Measurements from ENCODE around the gene SSNA1. TPM values are rescaled to one million over a fixed set of nuclear protein-coding genes. Genes with fewer than 3 reads are reported as not detected.

The SSNA1 gene
- total and polyA plus RNA-seq, 8 donors = 28.1 to 154 (median 122) TPM

GRCh38 chr9:137156567-137157375, 31.7 kb upstream of the SSNA1 start:
- H3K4me3 ChIP-seq = peak overlapping the region in 3 of 4 donors; percentile 14 to 37 (median 20)
- peak; percentile 46 to 54 for DNase-seq
- intact Hi-C loops (cut with DNase I; ENCODE audit: low total_unique reads) = no loop called here
- H3K36me3 ChIP-seq = no peaks in the 10 kb centered on the region
- TF ChIP-seq POLR2AphosphoS5 (IDR thresholded peaks at IDR 0.05) = no peak
- TF ChIP-seq CTCF (IDR thresholded peaks at IDR 0.05) = no peak
- no peak for TF ChIP-seq EP300 (IDR thresholded peaks at IDR 0.05)
- no peak for TF ChIP-seq POLR2A (IDR thresholded peaks at IDR 0.05)
- H3K9me3 ChIP-seq = no peaks in the 10 kb centered on the region
- WGBS, 5 donors = 1 to 5% (median 4%) methylated on average over 36 to 65 of the region's 65 CpGs
- H3K27me3 ChIP-seq = peaks cover 23 to 83% (median 67%) of the 10 kb centered on the region in 3 donors
- no peak overlapping the region for H3K27ac ChIP-seq
- H3K4me1 ChIP-seq = peaks cover 8 to 26% (median 19%) of the 10 kb centered on the region in 4 donors

- intact Hi-C loops (cut with DNase I; ENCODE audit: low total_unique reads) = no loop called here
- TF ChIP-seq CTCF (IDR thresholded peaks at IDR 0.05) (no peak), POLR2A (IDR thresholded peaks at IDR 0.05) (no peak), POLR2AphosphoS5 (IDR thresholded peaks at IDR 0.05) (no peak), EP300 (IDR thresholded peaks at IDR 0.05) (no peak)
- no peak overlapping the region for H3K4me3 ChIP-seq
- H3K27me3 ChIP-seq = peaks cover 23 to 94% (median 78%) of the 10 kb centered on the region in 3 donors
- 60 to 65% (median 62%) methylated on average over 14 to 19 of the region's 19 CpGs for WGBS, 5 donors
- DNase-seq = no peak
- H3K27ac ChIP-seq = no peak overlapping the region
- H3K36me3 ChIP-seq = no peaks in the 10 kb centered on the region
- H3K4me1 ChIP-seq = peaks cover 19 to 37% (median 29%) of the 10 kb centered on the region in 4 donors
- no peaks in the 10 kb centered on the region for H3K9me3 ChIP-seq
Observed at GRCh38 chr9:137157618-137158415, 30.7 kb upstream of the SSNA1 start.

GRCh38 chr9:137158625-137159024, 29.9 kb upstream of the SSNA1 start:
- WGBS, 5 donors = 27 to 35% (median 34%) methylated on average over 4 of the region's 4 CpGs
- Histone ChIP-seq H3K4me1 (peaks cover 24 to 45% (median 36%) of the 10 kb centered on the region in 4 donors), H3K27ac (no peak overlapping the region), H3K27me3 (peaks cover 23 to 99% (median 86%) of the 10 kb centered on the region in 3 donors), H3K9me3 (no peaks in the 10 kb centered on the region), H3K4me3 (no peak overlapping the region), H3K36me3 (no peaks in the 10 kb centered on the region)
- no peak for DNase-seq
- intact Hi-C loops (cut with DNase I; ENCODE audit: low total_unique reads) = no loop called here
- TF ChIP-seq POLR2A (IDR thresholded peaks at IDR 0.05) (no peak), CTCF (IDR thresholded peaks at IDR 0.05) (no peak), EP300 (IDR thresholded peaks at IDR 0.05) (no peak)
